Stimulated activated CD8-positive, alpha-beta memory T cell treated with anti-CD3 and anti-CD28 coated beads, Interleukin-15, amount 100 ng/mL, for 24 hours (primary cell): ENCODE measurements around the gene SEMA3A.
"Not testable (repeated sequence)": the region's sequence is repeated elsewhere in the genome, so short reads cannot be mapped to it uniquely, and the experiment has no call there.

ENCODE experiments used
- DNase-seq: peaks from one replicate; pipeline ENCODE4 v3.0.0-alpha.2; 2020; ENCODE audit warnings: low read depth

Gene SEMA3A

GRCh38 chr7:84108787-84109186, 85.8 kb downstream of the SEMA3A start:
- no peak for DNase-seq

- no peak for DNase-seq
Observed at GRCh38 chr7:84108119-84108518, 86.5 kb downstream of the SEMA3A start.

GRCh38 chr7:84107259-84107658, 87.3 kb downstream of the SEMA3A start:
- no peak for DNase-seq

- DNase-seq = no peak
Observed at GRCh38 chr7:84106291-84106690, 88.3 kb downstream of the SEMA3A start.

- no peak for DNase-seq
Observed at GRCh38 chr7:84105586-84105985, 89.0 kb downstream of the SEMA3A start.

GRCh38 chr7:84104826-84105225, 89.8 kb downstream of the SEMA3A start:
- no peak for DNase-seq

- DNase-seq = no peak
Observed at GRCh38 chr7:84102213-84102612, 92.4 kb downstream of the SEMA3A start.

- no peak for DNase-seq
Observed at GRCh38 chr7:84100866-84101265, 93.7 kb downstream of the SEMA3A start.

- no peak for DNase-seq
Observed at GRCh38 chr7:84095971-84096370, 98.6 kb downstream of the SEMA3A start.

- DNase-seq = no peak
Observed at GRCh38 chr7:84092207-84092606, 102.4 kb downstream of the SEMA3A start.

- DNase-seq = no peak
Observed at GRCh38 chr7:84091318-84091717, 103.3 kb downstream of the SEMA3A start.

GRCh38 chr7:84088802-84089201, 105.8 kb downstream of the SEMA3A start:
- no peak for DNase-seq

- no peak for DNase-seq
Observed at GRCh38 chr7:84085998-84086397, 108.6 kb downstream of the SEMA3A start.

GRCh38 chr7:84085147-84085546, 109.4 kb downstream of the SEMA3A start:
- DNase-seq = no peak

GRCh38 chr7:84083846-84084245, 110.7 kb downstream of the SEMA3A start:
- no peak for DNase-seq

- no peak for DNase-seq
Observed at GRCh38 chr7:84081973-84082522, 112.5 kb downstream of the SEMA3A start.

- DNase-seq = no peak
Observed at GRCh38 chr7:84077336-84077735, 117.3 kb downstream of the SEMA3A start.

GRCh38 chr7:84076219-84076618, 118.4 kb downstream of the SEMA3A start:
- no peak for DNase-seq

- no peak for DNase-seq
Observed at GRCh38 chr7:84073186-84073875, 121.3 kb downstream of the SEMA3A start.

GRCh38 chr7:84070770-84071169, 123.8 kb downstream of the SEMA3A start:
- DNase-seq = no peak

GRCh38 chr7:84069999-84070500, 124.5 kb downstream of the SEMA3A start:
- DNase-seq = no peak

GRCh38 chr7:84069033-84069432, 125.6 kb downstream of the SEMA3A start:
- no peak for DNase-seq

GRCh38 chr7:84062489-84062901, 132.1 kb downstream of the SEMA3A start:
- DNase-seq = not testable (repeated sequence)

GRCh38 chr7:84060760-84061261, 133.8 kb downstream of the SEMA3A start:
- no peak for DNase-seq
